HepG2 (cell line): Measurements from ENCODE around the gene SVOP. TPM values are rescaled to one million over a fixed set of nuclear protein-coding genes. Genes with fewer than 3 reads are reported as not detected.

Experiments used
- ASH2L ChIP-seq: fragments of 300-600, 200-600 bp; sonication (generic); IDR thresholded peaks from 2 replicates; pipeline ENCODE4 v1.7.0; 2017; ENCODE audit warnings: low read depth, mild to moderate bottlenecking, moderate library complexity, mixed read lengths, low read length; ENCODE audit not compliant: insufficient read length
- ATF7-NPFF ChIP-seq: sonication (generic); formaldehyde crosslinking; IDR thresholded peaks from 2 replicates; pipeline ENCODE4 v1.8.1; 2023; ENCODE audit warnings: mild to moderate bottlenecking, low read depth, missing genetic modification reagents, moderate library complexity
- CBX2 ChIP-seq, 2 experiments: fragments of 200-600 bp in 1 of 2; sonication (generic); formaldehyde crosslinking in 1 of 2; IDR thresholded peaks; 2 replicates each; pipeline versions ENCODE4 v1.7.0 to v1.8.1; 2018 to 2022; ENCODE audit warnings: low read depth in 2 of 2, low read length in 1 of 2, mild to moderate bottlenecking in 1 of 2, missing genetic modification reagents in 1 of 2
- CHCHD3 ChIP-seq: sonication (generic); formaldehyde crosslinking; IDR thresholded peaks from 2 replicates; pipeline ENCODE4 v1.8.0; 2022; ENCODE audit warnings: mild to moderate bottlenecking, missing genetic modification reagents, moderate library complexity
- EEA1 ChIP-seq: sonication (generic); formaldehyde crosslinking; IDR thresholded peaks from 2 replicates; pipeline ENCODE4 v1.5.1; 2020; ENCODE audit warnings: mild to moderate bottlenecking, missing genetic modification reagents, borderline replicate concordance
- HOXA7 ChIP-seq: sonication (generic); formaldehyde crosslinking; IDR thresholded peaks from 2 replicates; pipeline ENCODE4 v1.8.1; 2022; ENCODE audit warnings: mild to moderate bottlenecking, missing genetic modification reagents, moderate library complexity
- KLF11 ChIP-seq: IDR thresholded peaks from 2 replicates; pipeline ENCODE4 v1.6.1; 2016; ENCODE audit warnings: missing compliant biosample characterization
- KLF16 ChIP-seq, 2 experiments: sonication (generic) in 1 of 2; formaldehyde crosslinking in 1 of 2; IDR thresholded peaks; 2 replicates each; pipeline versions ENCODE4 v1.6.1 to v1.8.0; 2016 to 2023; ENCODE audit warnings: missing genetic modification reagents in 2 of 2, missing compliant biosample characterization in 1 of 2
- NKX3-1 ChIP-seq: sonication (generic); formaldehyde crosslinking; IDR thresholded peaks from 2 replicates; pipeline ENCODE4 v1.5.0; 2020; ENCODE audit warnings: missing genetic modification reagents
- PITX1 ChIP-seq: sonication (generic); formaldehyde crosslinking; IDR thresholded peaks from 2 replicates; pipeline ENCODE4 v1.5.1; 2020; ENCODE audit warnings: mild to moderate bottlenecking, missing genetic modification reagents
- RXRA ChIP-seq: sonication (generic); formaldehyde crosslinking; IDR thresholded peaks from 2 replicates; pipeline ENCODE4 v1.5.1; 2020; ENCODE audit warnings: missing genetic modification reagents
- TEAD3 ChIP-seq: optimal IDR thresholded peaks from 2 replicates; pipeline ENCODE3; 2016; ENCODE audit warnings: borderline replicate concordance
- TSC22D2 ChIP-seq: sonication (generic); formaldehyde crosslinking; IDR thresholded peaks from 2 replicates; pipeline ENCODE4 v1.5.1; 2020; ENCODE audit warnings: missing genetic modification reagents, mild to moderate bottlenecking, borderline replicate concordance
- YEATS2 ChIP-seq: sonication (generic); formaldehyde crosslinking; IDR thresholded peaks from 2 replicates; pipeline ENCODE4 v1.4.0; 2020; ENCODE audit warnings: missing genetic modification reagents, borderline replicate concordance
- ZNF234 ChIP-seq: sonication (generic); formaldehyde crosslinking; conservative IDR thresholded peaks from 2 replicates; pipeline ENCODE4 v1.5.1; 2020; ENCODE audit warnings: mild to moderate bottlenecking, missing genetic modification reagents
- ZNF781 ChIP-seq: sonication (generic); formaldehyde crosslinking; IDR thresholded peaks from 2 replicates; pipeline ENCODE4 v1.5.1; 2020; ENCODE audit warnings: borderline replicate concordance, mild to moderate bottlenecking, missing genetic modification reagents; ENCODE audit errors: not compliant biosample characterization
- polyA plus RNA-seq, 8 experiments: library from polyadenylated mRNA; depleted of rRNA in 3 of 8; stranded (reverse) in 7 of 8; unstranded in 1 of 8; fragments of >200 nt; fragmentation: Illumina TruSeq in 4 of 8; extraction: Trizol in 4 of 8; gene quantifications; 2 replicates each; pipeline versions ENCODE4 v1.2.1 to v1.2.3, GENCODE V29; 2011 to 2016; ENCODE audit warnings: low read depth in 4 of 8, missing spikeins in 1 of 8, mixed read lengths in 1 of 8; ENCODE audit not compliant: insufficient read depth in 1 of 8
- total RNA-seq, 5 experiments: library from RNA; depleted of rRNA; stranded (reverse); fragments of >200 nt; fragmentation: Illumina TruSeq; extraction: Trizol; gene quantifications; 2 replicates each; pipeline ENCODE4 v1.2.3, GENCODE V29; 2016; ENCODE audit warnings: low read depth in 1 of 5
- TF ChIP-seq, protein P1 (sequence below): sonication (generic); formaldehyde crosslinking; IDR thresholded peaks from 2 replicates; pipeline ENCODE4 v1.8.0; 2022; ENCODE audit warnings: mild to moderate bottlenecking, missing genetic modification reagents
- TF ChIP-seq, protein P2 (sequence below): fragments of 450-650 bp; IDR thresholded peaks from 2 replicates; pipeline ENCODE4 v1.6.1; 2017; ENCODE audit warnings: mild to moderate bottlenecking
- TF ChIP-seq, protein P3 (sequence below): sonication (generic); formaldehyde crosslinking; IDR thresholded peaks from 2 replicates; pipeline ENCODE4 v1.5.0; 2020; ENCODE audit warnings: missing genetic modification reagents, mild to moderate bottlenecking, borderline replicate concordance
- TF ChIP-seq, protein P4 (sequence below): sonication (generic); formaldehyde crosslinking; IDR thresholded peaks from 2 replicates; pipeline ENCODE4 v1.5.1; 2020; ENCODE audit warnings: missing genetic modification reagents, mild to moderate bottlenecking, borderline replicate concordance

SVOP gene
- total and polyA plus RNA-seq, 2 of the 13 experiments (the other 11 are each of a cell fraction or from before 2014, with no cell fraction given), result not detected

DNA sequence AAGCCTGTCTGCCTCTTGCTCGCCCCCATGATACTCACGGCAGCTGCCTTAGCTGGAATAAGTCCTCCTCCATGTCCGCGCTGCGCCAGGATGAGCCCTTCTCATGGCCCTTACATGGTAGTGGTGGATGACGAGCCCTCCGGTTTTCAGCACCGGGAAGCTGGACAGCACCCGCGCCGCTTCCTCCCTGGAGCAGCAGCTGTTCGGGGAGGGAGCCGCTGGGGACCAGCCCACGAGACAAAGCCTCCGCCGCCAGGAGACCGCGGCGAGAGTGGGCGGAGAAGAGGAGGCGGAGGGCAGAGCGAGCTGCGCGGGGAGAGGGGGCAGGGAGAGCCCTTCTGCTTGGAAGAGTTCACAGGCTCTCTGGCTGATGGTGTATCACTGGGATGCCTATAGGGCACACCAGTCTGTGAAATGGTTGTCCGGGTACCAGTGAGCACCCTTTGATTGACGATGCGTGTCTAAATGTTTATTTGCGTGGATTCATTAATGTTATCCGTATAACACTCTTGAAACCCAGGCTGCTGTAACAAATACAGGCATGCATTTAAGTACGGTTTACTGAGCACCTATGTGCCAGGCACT is at the start of gene SVOP (continued):
- TF ChIP-seq CHCHD3 (CRISPR knock-in tag) (no peak), KLF11 (CRISPR knock-in tag) (peak; percentile 99), TEAD3 (CRISPR knock-in tag) (peak; percentile 72), ZNF234 (CRISPR knock-in tag) (0 out of 2 replicates have a peak, but pooled peaks have one; percentile 41), NKX3-1 (CRISPR knock-in tag) (peak; percentile 95), YEATS2 (CRISPR knock-in tag) (peak; percentile 74; the same call in 1 of the 2 replicates), CBX2 (IDR thresholded peaks at IDR 0.05; ENCODE audit: low read depth, low read length) (no peak), CBX2 (CRISPR knock-in tag; IDR thresholded peaks at IDR 0.05; ENCODE audit: low read depth) (no peak), TSC22D2 (CRISPR knock-in tag) (peak; percentile 98), HOXA7 (CRISPR knock-in tag) (no peak), RXRA (CRISPR knock-in tag) (peak; percentile 66; the same call in 1 of the 2 replicates), ASH2L (no peak), EEA1 (CRISPR knock-in tag) (peak; percentile 87; the same call in 1 of the 2 replicates), ATF7-NPFF (CRISPR knock-in tag) (peak; percentile 85; the same call in 1 of the 2 replicates), ZNF781 (peak; percentile 54), PITX1 (CRISPR knock-in tag) (no peak), KLF16 (CRISPR knock-in tag; IDR thresholded peaks at IDR 0.05) (peak in 1 of 2 experiments; percentile 91; a peak in 2 of 4 replicates)
- TF ChIP-seq, protein P1, sequence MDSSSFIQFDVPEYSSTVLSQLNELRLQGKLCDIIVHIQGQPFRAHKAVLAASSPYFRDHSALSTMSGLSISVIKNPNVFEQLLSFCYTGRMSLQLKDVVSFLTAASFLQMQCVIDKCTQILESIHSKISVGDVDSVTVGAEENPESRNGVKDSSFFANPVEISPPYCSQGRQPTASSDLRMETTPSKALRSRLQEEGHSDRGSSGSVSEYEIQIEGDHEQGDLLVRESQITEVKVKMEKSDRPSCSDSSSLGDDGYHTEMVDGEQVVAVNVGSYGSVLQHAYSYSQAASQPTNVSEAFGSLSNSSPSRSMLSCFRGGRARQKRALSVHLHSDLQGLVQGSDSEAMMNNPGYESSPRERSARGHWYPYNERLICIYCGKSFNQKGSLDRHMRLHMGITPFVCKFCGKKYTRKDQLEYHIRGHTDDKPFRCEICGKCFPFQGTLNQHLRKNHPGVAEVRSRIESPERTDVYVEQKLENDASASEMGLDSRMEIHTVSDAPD (CRISPR knock-in tag), result peak; percentile 57; the same call in 1 of the 2 replicates
- TF ChIP-seq, protein P2, sequence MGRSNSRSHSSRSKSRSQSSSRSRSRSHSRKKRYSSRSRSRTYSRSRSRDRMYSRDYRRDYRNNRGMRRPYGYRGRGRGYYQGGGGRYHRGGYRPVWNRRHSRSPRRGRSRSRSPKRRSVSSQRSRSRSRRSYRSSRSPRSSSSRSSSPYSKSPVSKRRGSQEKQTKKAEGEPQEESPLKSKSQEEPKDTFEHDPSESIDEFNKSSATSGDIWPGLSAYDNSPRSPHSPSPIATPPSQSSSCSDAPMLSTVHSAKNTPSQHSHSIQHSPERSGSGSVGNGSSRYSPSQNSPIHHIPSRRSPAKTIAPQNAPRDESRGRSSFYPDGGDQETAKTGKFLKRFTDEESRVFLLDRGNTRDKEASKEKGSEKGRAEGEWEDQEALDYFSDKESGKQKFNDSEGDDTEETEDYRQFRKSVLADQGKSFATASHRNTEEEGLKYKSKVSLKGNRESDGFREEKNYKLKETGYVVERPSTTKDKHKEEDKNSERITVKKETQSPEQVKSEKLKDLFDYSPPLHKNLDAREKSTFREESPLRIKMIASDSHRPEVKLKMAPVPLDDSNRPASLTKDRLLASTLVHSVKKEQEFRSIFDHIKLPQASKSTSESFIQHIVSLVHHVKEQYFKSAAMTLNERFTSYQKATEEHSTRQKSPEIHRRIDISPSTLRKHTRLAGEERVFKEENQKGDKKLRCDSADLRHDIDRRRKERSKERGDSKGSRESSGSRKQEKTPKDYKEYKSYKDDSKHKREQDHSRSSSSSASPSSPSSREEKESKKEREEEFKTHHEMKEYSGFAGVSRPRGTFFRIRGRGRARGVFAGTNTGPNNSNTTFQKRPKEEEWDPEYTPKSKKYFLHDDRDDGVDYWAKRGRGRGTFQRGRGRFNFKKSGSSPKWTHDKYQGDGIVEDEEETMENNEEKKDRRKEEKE, result no peak
- TF ChIP-seq, protein P3, sequence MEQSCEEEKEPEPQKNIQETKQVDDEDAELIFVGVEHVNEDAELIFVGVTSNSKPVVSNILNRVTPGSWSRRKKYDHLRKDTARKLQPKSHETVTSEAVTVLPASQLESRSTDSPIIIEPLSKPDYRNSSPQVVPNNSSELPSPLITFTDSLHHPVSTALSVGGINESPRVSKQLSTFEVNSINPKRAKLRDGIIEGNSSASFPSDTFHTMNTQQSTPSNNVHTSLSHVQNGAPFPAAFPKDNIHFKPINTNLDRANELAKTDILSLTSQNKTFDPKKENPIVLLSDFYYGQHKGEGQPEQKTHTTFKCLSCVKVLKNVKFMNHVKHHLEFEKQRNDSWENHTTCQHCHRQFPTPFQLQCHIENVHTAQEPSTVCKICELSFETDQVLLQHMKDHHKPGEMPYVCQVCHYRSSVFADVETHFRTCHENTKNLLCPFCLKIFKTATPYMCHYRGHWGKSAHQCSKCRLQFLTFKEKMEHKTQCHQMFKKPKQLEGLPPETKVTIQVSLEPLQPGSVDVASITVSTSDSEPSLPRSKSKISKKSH (CRISPR knock-in tag), result peak; percentile 95
- TF ChIP-seq, protein P4, sequence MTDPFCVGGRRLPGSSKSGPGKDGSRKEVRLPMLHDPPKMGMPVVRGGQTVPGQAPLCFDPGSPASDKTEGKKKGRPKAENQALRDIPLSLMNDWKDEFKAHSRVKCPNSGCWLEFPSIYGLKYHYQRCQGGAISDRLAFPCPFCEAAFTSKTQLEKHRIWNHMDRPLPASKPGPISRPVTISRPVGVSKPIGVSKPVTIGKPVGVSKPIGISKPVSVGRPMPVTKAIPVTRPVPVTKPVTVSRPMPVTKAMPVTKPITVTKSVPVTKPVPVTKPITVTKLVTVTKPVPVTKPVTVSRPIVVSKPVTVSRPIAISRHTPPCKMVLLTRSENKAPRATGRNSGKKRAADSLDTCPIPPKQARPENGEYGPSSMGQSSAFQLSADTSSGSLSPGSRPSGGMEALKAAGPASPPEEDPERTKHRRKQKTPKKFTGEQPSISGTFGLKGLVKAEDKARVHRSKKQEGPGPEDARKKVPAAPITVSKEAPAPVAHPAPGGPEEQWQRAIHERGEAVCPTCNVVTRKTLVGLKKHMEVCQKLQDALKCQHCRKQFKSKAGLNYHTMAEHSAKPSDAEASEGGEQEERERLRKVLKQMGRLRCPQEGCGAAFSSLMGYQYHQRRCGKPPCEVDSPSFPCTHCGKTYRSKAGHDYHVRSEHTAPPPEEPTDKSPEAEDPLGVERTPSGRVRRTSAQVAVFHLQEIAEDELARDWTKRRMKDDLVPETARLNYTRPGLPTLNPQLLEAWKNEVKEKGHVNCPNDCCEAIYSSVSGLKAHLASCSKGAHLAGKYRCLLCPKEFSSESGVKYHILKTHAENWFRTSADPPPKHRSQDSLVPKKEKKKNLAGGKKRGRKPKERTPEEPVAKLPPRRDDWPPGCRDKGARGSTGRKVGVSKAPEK (CRISPR knock-in tag), result no peak
